ENCODE data around the gene HJV.

The HJV gene

GRCh38 chr1:145977486-145978470 lies 43.8 kb downstream of the HJV start:
- DNase-seq (ENCODE audit: low read depth) = peak; percentile 83

GRCh38 chr1:145977016-145977415 lies 44.5 kb downstream of the HJV start:
- DNase-seq (ENCODE audit: low read depth) = no peak

DNA sequence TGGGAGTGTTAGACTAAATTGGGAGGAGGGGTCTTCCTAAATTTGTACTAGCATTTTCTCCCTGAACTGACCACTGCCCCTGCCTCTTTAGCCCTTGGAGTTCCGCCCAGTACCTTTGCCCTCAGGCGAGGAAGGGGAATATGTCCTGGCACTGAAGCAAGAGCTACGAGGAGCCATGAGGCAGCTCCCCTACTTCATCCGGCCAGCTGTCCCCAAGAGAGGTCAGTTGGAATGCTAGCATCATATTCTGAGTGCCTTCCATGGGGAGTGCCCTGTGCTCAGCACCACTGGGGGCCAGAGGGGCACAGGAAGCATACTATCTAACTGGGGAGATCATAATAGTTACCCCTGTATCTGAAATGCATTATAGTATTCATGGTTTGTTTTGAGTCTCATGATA lies 46.3 kb downstream of the HJV start:
- no peak for DNase-seq (ENCODE audit: low read depth)

GRCh38 chr1:145974721-145975120 lies 46.8 kb downstream of the HJV start:
- DNase-seq (ENCODE audit: low read depth) = no peak

DNA sequence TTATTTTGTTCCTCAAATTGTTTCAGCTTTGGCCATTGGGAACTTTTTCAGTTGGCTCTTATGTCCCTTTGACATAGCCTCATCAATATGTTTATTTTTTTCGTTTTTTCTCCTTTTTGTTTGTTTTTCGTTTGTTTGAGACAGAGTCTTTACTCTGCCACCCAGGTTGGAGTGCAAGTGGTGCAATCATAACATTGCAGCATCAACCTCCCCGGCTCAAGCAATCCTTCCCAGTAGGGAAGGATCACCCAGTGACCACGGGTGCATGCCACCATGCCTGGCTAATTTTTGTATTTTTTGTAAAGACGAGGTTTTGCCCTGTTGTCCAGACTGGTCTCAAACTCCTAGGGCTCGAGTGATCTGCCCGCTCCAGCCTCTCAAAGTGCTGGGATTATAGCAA lies 49.0 kb downstream of the HJV start:
- no peak for DNase-seq (ENCODE audit: low read depth)

Measured in iris pigment epithelial cell (primary cell).